ENCODE results near the gene TMEM52B.
"Not testable (repeated sequence)": the region's sequence is repeated elsewhere in the genome, so short reads cannot be mapped to it uniquely, and the experiment has no call there.

Gene TMEM52B

DNA sequence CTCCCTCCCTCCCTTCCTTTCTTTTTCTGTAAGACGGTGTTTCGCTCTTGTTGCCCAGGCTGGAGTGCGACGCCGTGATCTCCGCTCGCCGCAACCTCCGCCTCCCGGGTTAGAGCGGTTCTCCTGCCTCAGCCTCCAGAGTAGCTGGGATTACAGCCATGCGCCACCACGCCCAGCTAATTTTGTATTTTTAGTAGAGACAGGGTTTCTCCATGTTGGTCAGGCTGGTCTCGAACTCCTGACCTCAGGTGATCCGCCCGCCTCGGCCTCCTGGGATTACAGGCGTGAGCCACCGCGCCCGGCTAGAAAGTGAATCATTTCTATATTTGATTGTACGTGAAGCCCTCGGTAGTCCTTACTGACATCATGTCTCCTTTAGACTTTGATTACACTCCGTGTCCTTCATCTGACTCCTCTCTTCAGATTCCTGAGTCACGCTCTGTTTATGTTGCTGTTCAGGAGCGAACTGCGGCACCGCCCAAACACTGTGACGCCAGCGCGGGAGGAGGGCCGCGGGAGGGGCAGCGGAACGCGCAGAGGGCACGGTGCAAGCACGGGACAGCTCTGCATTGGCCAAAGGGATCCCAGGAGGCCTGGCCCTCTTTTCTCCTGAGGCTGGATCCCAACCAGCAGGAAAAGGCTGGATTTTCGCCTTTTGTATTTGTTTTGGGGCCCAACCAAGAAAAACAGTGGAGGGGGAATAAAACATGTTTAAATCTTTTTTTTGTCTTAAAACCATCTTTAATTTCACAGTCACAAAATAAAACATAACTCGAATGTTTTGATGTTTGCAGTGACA is 33.3 kb downstream of the TMEM52B start:
- DNase-seq, result peak; percentile 100

DNA sequence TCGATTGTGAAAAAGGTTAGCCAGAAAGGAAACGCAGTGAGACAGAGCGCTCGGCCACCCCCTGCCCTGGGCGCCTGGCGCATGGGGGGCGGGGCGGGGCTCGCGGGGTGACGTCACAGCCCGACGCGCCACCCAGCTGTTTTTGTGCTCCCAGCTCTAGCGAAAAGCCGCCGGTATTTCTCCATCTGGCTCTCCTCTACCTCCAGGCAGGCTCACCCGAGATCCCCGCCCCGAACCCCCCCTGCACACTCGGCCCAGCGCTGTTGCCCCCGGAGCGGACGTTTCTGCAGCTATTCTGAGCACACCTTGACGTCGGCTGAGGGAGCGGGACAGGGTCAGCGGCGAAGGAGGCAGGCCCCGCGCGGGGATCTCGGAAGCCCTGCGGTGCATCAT is 33.9 kb downstream of the TMEM52B start, which contains the start of gene GABARAPL1:
TSS of gene GABARAPL1 (plus strand) at position 139 of the 393 bp plus-strand sequence. CDS start at position 392, 253 bp downstream.
- peak; percentile 68 for DNase-seq

DNA sequence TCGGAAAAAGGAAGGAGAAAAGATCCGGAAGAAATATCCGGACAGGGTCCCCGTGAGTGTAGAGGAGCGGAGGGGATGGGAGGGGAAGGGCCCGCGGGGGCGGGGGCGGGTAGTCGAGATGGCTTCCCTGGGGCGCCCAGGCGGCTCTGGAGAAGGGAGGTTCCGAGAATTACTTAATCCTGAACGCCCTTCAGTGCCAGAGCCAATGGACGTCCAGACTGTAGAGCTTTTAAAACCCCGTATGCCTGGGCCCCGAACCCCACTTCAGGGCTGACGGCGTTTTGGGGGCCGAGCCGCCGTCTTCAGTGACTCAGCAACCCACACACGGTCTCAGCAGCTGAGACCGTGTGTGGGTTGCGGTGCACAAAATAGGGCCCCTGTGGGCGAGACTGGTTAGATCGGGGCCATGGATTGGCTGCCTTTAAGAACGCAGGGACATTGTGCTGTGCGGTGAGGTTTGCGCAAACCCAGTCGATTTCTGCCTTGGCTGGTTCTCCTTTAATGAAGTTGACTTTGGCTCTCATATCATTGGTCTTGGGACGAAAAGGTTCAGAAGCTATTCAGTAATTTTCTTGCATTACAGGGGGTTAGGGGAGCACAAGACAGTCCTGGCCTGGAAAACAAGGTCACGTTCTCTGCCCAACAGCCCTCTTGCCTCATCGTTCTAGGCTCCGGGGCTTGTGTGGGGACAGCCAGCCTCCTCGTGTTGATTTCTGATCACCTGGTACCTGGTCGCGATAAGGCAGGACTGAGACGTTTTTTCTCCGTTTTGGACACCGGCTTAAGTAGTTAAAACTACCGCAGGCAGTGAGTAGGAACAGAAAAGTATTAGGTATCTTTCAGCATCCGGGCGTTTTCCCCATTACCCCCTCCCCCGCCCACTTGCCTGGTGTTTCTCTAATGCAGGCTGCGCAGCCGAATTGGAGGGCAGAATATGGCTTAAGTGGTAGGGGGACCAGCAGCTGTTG is 34.6 kb downstream of the TMEM52B start:
- peak; percentile 77 for DNase-seq

DNA sequence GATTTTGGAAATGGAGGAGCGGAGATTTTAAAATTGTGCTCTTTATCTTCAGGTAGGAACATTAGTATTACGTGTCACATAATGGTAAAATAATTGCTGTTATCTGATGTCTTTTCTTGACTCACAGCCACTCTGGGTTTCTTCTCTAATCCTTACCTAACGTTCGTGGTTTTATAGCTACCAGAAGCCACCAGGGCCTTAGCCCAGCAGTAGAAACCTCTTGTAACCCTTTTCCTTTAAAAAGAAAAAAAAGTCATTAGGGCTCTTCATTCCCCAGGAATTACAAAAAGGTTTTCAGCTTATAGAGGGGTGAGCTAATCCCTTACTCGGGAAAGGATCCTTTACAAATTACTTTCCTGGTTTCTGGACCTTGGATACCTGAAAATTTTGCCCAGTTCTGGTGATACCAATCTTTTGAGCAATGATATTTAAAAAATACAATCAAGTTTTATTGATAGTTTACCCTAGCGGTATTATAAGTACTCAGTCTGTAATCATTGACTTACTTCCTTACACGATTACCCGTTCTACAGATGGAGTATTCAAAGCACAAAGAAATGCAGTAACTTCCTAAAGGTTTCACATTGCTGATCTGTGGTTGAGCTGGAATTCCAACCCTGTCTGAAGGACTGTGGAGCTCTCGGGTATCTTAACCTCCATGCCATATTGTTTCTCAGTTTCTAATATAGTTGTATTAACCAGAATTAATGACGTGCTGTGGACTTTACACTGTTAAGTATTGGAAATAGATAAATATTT is 35.5 kb downstream of the TMEM52B start:
- peak; percentile 74 for DNase-seq

DNA sequence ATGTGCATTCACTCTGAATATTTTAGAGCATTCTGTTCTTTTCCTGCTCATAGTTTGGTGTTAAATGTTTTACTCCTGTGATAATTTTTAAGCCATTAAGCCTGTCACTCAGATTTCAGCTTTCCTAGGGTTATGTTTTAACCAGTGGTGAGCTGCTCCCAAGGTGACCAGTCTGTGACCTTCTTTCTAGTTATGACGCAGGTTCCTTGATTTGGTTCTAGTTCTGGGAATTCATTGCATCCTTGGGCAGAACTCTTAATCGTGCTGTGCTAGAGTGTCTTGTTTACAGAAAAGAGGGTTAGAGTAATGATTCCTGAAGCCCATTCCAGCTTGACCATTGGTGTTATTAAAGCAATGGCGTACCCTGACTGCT is 36.0 kb downstream of the TMEM52B start:
- peak; percentile 62 for DNase-seq

DNA sequence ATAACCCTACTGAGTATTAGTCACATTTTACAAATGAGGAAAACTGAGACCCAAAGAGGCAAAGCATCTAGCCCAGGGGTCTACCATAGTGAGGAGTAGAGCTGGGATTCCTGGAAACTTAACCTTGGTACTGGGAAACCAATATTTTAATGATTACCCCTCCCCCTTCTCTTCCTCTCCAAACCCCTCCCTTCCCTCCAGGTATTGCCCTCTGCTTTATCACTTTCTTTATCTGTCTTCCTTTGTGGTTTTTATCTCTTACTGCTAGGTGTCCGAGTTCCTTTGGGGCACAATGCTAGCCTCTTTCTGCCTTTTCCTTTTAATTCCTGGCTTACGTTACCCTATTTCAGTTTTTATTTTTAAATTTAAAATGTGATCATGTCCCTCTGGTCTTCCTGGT is 36.6 kb downstream of the TMEM52B start:
- DNase-seq, result no peak

DNA sequence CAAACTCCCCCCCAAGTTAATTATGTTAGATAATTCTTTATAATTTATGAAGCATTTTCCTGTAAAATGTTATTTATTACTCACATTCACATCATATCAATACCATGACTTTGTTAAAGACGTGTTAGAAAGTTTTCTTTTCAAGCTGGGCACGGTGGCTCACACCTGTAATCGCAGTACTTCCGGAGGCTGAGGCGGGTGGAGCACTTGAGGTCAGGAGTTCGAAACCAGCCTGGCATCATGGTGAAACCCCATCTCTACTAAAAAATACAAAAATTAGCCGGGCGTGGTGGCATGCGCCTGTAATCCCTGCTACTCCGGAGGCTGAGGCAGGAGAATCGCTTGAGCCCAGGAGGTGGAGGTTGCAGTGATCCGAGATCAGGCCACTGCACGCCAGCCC is 37.1 kb downstream of the TMEM52B start:
- not testable (repeated sequence) for DNase-seq

DNA sequence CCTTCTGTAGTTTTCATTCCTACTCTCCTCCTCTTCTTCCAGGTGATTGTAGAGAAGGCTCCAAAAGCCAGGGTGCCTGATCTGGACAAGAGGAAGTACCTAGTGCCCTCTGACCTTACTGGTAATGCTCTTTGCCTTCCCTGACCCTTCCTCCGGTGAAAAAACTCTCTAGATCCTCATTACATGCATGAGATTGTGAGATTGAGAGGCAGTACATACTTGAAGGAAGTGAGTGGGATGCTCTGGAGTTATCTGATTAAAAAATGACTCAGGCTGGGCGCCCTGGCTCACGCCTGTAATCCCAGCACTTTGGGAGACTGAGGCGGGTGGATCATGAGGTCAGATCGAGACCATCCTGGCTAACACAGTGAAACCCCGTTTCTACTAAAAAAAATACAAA is 39.2 kb downstream of the TMEM52B start:
- DNase-seq, result no peak

DNA sequence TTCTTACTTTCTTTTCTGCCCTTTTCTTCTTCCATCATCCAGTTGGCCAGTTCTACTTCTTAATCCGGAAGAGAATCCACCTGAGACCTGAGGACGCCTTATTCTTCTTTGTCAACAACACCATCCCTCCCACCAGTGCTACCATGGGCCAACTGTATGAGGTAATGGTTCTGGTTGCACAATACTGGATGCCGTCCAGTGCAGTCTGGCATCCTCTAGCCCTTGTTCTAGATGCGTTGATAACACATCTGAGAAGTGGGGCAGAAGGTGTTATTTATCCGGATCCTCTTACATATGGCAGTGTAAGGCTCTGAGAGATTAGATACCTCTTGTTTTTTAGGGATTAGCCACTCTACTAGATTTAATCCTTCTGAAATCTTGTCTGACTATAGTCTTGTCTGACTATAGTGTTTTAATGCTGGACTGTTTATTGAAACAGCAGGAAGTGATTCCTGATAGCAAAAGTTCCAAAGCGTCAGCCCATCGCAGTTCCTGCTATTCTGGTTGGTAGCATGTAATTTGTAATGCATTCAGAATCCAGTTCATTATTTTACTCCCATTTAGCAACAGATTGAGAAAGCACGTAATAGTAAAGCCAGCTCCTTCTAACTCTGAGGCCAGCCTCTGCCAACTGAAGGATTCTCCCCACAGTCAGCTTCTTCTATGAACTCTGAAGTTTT is 41.7 kb downstream of the TMEM52B start:
- no peak for DNase-seq

DNA sequence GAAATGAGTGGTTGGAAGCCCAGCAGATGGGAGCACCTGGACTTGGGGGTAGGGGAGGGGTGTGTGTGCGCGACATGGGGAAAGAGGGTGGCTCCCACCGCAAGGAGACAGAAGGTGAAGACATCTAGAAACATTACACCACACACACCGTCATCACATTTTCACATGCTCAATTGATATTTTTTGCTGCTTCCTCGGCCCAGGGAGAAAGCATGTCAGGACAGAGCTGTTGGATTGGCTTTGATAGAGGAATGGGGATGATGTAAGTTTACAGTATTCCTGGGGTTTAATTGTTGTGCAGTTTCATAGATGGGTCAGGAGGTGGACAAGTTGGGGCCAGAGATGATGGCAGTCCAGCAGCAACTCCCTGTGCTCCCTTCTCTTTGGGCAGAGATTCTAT is 43.0 kb downstream of the TMEM52B start:
- DNase-seq, result no peak

DNA sequence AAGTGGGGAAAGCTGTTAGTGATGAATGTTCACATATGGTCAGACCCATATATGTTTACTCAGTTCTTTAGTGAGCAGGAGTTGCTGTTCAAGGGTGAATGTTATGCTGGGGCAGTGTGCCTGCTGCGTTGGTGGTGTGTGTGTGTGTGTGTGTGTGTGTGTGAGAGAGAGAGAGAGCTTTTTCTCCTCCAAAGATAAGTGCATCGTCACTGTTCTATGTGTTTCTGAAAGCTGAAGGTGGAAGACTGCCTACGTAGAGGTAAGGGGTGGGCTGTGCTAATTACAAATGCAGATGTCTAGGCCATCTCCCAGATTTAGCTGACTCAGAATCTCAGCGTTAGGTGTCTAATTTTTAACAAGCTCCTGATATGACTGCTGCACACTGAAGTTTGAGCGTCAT is 44.4 kb downstream of the TMEM52B start:
- DNase-seq, result no peak

DNA sequence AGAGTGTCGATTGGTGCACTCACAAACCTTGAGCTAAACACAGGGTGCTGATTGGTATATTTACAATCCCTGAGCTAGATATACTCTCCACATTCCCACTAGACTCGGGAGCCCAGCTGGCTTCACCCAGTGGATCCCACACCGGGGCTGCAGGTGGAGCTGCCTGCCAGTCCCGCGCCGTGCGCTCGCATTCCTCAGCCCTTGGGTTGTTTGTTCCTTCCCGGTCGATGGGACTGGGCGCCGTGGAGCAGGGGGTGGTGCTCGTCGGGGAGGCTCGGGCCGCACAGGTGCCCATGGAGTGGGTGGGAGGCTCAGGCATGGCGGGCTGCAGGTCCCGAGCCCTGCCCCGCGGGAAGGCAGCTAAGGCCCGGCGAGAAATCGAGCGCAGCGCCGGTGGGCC is 46.6 kb downstream of the TMEM52B start:
- DNase-seq, result not testable (repeated sequence)

DNA sequence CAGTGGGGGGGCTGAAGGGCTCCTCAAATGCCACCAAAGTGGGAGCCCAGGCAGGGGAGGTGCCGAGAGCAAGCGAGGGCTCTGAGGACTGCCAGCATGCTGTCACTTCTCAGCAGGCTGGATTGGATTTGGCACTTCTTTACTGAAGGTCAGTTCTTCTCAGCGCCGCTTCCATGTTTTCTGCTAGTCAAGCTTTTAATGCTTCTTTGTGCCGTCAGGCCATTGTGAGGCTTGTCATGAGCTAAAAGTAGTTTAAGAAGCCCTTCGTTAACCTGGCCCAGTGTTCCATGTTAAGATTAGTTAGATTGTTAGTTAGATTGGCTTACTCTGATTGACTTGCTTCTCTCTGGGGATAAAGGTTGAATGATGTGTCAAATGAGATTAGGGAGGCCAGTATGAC is 47.3 kb downstream of the TMEM52B start:
- no peak for DNase-seq

DNA sequence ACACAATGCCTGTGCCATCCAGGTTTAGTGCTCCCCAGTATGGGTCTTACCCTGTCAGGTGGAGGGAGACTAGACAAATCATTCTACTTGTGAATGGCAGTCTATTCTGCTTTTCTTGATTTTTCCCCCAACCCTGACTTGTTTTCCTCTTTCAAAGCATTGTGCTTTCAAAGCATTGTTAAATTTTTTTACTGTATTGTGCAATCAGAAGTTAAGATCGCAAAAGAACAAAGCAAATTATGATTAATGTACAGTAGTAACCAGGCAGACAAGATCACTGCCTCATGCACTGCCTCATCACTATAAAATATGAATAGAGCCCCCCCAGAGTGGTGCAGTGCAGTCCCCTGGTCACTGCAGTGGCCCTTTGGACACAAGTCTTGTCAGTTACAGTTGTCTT is 47.9 kb downstream of the TMEM52B start:
- no peak for DNase-seq

DNA sequence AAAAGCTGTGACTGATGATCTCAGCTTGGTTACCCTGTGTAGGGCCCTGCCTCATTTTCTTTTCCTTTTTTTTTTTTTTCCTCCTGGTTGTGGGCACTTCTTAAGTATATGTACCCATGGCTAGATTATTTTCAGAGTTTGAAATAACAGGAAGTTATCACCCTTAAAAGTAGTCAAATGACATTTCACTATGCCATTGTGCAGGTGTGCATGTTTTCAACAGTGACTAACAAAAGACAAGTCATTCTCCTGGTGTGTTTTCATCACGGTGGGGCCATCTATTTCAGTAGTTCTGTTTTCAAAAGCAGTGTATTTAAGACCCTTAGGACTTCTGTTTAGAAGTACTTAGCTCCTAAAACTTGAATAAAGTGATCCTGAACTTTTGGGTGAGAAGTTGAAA is 48.8 kb downstream of the TMEM52B start:
- no peak for DNase-seq

DNA sequence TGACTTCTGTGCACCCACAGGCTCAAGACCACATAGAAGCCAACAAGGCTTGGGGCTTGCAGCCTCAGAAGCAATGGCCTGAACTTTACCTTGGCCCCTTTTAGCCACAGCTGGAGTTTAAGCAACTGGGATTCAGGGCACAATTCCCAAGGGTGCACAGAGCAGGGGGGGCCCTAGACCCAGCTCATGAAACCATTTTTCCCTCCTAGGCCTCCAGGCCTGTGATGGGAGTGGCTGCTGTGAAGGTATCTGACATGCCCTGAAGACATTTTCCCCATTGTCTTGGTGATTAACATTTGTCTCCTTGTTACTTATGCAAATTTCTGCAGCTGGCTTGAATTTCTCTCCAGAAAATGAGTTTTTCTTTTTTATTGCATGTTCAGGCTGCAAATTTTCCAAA is 55.7 kb downstream of the TMEM52B start:
- no peak for DNase-seq

DNA sequence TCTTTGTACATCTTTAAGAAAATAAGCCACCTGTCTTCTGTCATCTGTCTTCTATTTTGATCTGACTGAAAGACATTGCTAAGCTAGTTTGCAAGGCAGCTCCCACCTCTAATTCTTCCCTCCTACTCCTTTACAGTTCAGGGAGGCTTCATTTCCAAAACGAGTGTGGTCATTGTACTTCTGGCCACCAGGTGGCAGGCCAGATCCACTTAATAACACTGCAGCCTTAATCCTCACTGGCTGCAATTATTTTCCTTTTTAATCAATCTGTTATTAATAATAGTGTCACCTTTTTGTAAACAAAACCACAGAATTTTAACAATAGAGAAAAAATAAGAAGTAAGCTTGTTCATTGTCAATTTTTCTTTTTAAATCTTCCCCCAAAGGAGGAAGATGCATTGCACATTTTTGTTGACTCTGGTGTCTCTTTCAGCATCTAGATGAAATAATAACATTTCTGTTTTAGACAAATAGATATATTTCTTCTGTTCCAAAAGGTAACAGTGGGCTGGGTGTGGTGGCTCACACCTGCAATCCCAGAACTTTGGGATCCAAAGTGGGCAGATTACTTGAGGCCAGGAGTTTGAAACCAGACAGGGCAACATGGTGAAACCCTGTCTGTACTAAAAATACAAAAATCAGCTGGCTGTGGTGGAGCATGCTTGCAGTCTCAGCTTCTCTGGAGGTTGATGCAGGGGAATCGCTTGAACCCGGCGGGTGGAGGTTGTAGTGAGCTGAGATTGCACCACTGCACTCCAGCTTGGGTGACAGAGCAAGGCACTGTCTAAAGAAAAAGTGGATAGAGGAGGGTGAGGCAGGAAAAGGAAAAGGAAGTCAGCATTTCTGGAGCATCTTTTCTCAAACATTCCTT is 57.2 kb downstream of the TMEM52B start:
- DNase-seq, result peak; percentile 42

DNA sequence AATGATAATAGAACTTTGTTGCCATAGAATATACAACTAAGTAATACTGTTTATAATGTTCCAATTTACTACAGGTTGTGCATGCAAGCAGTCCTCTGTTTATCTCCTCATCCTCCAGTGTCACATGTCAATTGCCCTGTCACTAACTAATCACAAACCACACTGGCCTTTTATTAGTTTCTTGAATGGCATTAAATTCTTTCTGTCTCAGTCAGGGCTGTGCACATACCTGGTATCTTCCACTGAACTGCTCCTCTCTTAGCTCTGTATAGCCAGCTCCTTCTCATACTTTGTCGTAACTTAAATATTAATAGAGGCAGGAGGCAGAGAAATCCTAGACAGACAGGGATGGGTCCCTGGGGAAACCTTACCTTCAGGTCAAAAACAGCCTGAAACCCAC is 57.9 kb downstream of the TMEM52B start:
- no peak for DNase-seq

DNA sequence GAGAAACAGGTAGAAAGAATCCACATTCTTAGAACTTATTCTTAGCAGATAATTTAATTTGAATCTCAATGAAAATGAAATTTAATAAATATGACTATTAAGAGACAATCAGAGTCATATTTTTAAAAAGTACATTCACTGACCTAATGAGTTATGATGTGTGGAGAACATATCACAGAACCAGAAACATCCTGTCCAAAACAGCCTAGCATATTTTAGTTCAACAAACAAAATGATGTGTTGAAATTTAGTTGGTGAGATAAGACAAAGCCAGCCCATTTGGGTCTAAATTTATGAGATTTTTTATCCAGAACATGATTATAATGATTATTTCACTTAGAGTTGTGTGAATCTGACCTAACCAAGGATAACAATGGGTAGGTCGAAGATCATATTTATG is 59.7 kb downstream of the TMEM52B start:
- no peak for DNase-seq

DNA sequence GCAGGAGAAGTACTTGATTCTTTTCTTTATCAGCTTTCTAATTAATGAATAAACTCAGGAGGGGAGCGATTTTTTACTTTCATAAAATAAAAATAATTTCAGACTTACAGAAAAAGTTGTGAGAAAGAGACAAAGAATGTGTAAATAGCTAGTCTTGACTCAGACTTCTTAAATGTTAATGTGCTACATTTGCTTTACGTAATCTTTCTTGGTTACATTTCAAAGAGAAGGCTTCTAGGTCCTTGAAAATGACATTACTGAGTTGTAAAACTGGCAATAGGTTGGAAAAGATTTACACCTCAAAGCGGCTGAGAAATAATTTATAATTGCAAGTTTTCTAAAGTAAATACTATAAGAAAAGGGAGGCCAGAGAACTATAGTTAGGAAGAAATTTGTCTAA is 62.5 kb downstream of the TMEM52B start:
- no peak for DNase-seq

Data from kidney glomerular epithelial cell (primary cell).